GM10847 (cell line): ENCODE results near the gene DSTYK.

Experiments
- POLR2A ChIP-seq: IDR thresholded peaks from 2 replicates; pipeline ENCODE4 v1.6.1; 2011; ENCODE audit not compliant: insufficient read length; ENCODE audit errors: extremely low read depth

The DSTYK gene

DNA sequence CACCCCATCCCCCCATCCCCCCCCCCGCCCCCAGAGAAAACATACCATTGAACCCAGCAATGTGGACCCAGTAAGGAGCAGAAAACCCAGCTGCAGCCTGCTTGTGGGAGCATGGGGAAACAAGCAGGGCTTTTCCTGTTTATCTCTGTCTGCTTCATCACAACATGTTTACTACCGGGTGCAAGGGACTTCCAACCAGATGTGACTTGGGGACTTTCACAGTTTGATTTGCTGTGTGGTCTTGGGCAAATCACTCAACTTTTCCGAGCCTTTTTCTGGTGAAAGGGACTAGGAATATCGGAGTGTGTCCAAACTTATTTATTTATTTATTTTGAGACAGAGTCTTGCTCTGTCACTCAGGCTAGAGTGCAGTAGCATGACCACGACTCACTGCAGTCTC lies 19.5 kb upstream of the DSTYK start:
- no peak for TF ChIP-seq POLR2A

DNA sequence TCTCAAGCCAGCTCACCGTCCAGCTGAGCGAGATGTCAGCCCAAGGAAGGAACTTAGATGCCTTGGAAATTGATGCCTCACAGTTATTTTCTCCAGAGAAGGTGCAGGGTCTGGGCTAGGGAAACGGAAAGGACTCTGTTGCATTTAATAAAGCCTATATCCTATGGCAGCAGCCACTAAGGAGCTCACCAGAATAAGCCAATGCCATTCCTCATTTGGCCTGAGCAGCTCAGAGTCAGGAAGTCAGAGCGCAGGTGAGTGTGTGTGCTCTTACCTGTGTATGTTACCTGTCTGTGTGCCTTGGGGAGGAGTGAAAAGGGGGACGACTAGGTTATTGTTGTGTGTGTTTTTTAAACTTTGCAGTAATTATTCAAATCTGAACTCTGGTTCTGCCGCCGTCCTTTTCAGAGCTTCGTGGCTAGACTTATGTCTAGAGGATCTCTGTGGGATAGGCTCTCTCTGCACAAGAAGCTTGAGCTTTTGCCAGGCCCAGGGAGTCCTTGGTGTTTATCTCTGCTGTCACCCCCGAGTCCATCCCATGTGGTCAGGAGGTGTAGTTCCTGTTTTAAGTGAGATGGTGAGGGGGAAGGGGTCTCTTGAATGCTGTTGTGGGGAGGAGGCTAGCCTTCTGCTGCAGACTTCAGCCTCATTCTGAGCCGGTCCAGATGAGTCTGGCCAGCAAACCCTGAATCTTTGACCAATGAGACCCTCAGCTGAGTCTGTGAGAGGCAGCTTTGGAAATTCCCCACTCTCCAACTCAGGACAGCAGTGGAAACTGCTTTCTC lies 18.6 kb upstream of the DSTYK start:
- no peak for TF ChIP-seq POLR2A

DNA sequence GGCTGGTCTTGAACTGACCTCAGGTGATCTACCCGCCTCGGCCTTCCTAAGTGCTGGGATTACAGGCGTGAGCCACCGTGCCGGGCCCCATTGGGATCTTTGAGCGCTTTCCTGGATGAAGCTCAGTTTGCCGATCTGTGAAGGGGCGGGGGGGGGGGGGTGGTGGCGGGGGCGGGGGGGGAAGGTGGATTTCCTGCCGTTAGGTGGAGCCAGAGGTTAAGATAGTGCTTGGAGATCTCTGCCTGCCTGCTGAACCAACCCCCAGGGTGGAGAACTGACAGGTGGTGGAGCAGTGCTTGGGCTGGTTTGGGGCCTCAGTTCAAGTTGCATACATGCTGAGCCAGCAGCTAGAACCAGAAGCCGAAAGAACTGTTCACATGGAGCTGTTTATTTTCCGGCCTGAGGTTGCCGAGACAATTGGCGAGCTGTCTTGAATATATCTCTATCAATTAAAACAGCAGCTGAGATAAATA lies 17.9 kb upstream of the DSTYK start:
- no peak for TF ChIP-seq POLR2A

DNA sequence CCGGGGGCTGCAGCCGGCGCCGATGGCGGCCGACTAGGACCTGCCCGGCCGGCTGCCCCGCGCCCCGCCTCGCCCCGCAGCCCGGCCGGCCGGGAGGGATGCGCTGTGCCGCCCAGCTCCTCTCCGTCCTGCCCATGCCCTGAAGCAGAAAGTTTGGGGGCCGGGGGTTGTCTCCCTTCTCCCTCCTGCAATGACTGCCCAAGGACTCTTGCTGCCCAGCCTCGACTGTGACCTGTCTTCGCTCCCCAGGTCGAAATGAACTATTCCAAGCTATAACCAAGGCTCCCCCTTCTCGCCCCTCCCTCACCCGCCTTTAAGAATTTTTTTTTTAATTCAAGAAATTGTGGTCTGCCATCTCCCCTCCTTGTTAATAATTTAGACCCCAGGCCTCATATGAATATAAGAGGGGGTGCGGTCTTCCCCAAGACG lies 16.6 kb upstream of the DSTYK start:
- TF ChIP-seq POLR2A: no peak

DNA sequence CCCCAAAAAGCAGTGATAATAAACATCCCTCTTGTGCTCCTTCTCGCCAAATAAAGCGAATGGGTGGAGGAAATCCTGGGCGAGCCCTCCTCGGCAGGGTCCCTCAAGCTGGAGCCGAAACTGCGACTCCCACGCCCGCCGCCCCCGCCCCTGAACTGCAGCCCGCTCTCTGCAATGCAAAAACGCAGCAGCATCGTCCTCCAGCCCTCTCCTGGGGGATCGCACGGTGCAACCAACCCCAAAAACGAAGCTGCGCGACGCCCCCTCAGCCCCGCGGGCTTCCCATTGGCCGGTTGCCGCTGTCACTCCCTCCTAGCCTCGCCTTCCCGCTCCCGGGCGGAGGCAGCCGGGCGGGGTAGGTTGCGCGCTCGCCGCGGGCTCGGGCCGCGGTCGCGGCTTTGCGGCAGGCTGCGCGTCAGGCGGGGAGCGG lies 16.1 kb upstream of the DSTYK start, which contains the start of gene TMCC2:
TSS of gene TMCC2 (plus strand) at position 363 of the 430 bp plus-strand sequence. CDS start 619 bp downstream, outside the sequence.
- no peak for TF ChIP-seq POLR2A

DNA sequence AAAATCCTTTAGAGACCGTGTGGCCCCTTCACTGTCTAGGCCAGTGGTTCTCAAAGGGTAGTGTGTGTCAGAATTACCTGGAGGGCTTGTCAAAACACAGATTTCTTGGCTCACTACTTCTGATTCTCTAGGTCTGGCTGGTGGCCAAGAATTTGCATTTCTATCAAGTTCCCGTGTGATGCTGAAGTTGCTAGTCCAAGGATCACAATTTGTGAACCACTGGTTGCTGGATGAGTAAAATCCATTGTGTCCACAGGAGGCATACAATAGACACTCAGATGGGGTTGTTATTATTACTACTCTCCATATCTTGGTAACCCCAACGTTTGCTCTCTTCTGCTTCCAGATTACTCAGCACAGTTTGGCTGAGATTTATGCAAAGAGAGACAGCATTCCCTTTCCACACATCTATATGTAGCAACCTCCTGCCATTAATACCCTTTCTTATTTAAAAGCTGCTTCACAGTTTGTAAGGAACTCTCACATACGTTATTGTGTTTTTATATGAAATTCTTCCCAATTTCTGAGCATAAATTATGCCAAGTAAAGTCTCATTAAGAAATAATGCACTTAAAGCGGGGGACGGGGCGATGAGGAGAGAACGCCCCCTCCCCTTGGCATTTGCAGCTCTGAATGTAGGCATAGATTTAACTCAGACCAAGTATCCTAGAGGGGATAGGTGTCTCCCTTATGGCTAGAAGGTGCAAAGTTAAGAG lies 15.5 kb upstream of the DSTYK start:
- no peak for TF ChIP-seq POLR2A

DNA sequence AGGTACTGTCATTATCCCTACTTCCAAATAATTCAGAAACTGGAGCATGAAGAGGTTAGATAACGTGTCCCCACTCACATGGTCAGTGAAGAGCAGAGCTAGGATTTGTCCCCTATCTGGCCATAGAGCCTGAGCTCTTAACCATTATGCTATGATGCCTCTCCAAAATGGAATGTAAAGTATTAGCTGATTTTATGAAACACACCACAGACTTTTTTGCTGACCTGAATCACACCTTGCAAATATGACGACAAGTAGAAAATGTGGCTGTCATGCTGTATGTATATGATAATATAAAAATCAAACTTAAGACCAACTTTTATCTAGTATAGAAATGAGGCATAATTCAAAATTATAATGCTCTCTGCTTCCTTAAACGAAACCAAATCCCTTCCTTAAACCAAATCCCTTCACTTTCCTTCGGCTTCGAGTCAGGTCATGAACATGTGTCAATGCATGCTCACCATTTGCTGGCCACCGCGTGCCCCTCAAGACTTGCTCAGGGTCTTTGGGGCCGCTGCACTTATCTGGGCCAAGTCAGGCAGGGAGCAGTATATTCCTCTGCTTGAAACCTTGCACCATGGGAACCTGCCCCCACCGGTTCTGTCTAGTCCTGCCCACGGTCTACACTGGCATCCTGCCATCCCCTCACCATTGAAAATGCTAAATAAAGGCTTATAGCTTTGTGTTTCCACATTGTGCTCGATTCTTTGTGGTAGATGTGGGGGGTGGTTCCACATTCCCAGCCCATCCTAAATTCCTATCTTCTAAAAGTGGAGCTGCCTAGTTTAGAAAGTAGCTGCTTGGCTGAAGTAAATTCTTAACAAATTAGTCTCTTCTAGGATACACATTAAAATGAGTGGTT lies 14.6 kb upstream of the DSTYK start:
- no peak for TF ChIP-seq POLR2A

DNA sequence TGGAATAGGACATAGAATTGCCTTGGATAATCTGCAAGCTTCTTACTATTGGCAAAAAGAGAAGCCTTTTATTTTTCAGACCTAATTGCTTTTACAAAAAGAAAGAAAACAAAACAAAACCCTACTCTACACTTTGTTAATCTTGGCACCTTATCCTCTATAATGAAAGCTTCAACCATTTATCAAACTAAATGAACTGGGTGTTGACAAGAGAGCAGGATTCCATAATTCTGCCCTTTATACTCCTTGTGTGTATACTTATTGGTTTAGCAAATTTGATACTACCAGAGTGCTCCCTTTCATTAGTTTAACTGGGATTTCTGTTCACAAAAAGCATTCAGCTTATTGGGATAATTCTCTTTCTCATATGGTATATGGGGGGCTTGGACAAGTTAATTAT lies 13.2 kb upstream of the DSTYK start:
- TF ChIP-seq POLR2A: no peak

DNA sequence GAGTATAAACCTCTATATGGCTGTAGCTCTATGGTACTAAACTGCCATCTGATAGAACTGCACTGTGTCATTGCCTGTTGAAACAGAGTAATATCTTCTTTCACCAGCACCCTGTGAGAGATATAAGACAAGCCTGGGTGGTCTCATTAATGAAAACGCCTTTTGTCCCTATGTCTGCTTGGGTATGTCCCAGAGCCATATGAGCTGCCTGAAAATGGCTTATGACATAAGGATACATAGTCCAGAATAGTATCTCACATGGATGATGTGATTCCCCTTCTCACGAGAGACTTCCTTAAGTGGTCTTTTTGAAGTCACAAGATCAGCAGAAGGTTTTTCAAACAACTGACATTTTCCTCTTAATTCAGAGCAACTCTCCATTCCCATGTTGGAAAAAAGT lies 8.9 kb upstream of the DSTYK start:
- no peak for TF ChIP-seq POLR2A

DNA sequence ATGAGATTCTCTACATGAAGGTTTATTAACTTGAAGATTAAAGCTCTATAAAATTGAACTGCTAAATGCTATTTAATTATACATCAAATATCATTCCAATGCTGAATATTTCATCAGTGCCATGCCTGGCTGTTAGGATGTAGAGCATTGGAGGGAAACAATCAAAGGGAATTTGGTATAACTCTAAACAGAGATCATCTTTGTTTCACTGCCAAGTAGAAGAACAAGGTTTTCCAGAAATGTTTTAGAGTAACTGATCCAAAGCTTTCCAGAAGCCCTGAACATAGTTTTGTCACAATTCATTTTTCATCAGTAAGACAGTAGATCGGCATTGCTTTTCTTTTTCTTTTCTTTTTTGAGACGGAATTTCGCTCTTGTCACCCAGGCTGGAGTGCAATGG lies 5.9 kb upstream of the DSTYK start:
- TF ChIP-seq POLR2A: no peak

DNA sequence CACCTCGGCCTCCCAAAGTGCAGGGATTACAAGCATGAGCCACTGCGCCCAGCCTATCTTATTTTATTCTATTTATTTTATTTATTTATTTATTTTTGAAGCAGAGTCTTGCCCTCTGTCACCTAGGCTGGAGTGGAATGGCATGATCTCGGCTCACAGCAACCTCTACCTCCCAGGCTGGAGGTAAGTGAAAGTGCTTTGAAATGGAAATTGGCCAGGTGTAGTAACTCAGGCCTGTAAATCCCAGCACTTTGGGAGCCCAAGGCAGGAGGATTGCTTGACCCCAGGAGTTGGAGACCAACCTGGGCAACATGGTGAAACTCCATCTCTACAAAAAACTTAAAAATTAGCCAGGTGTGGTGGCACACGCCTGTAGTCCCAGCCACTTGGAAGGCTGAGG lies 5.1 kb upstream of the DSTYK start:
- no peak for TF ChIP-seq POLR2A

DNA sequence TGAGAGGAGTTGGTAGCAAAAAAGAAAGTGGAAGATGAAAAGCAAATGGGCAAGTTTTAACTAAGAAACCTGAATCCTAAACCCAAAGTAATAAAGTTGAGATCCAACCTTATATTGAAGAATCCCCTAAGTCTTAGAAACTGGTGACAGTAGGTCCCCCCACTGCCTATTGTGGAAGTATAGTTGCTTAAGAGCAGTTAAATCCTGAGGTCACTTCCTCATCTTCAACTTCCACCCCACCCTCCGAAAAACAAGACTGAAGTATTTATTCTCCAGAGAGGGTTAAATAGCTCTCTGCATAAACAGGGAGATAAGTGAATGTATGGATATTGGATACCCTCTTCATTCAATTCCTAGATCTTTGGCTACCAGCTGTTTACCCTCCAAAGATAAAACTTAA lies 3.3 kb upstream of the DSTYK start:
- TF ChIP-seq POLR2A: no peak

DNA sequence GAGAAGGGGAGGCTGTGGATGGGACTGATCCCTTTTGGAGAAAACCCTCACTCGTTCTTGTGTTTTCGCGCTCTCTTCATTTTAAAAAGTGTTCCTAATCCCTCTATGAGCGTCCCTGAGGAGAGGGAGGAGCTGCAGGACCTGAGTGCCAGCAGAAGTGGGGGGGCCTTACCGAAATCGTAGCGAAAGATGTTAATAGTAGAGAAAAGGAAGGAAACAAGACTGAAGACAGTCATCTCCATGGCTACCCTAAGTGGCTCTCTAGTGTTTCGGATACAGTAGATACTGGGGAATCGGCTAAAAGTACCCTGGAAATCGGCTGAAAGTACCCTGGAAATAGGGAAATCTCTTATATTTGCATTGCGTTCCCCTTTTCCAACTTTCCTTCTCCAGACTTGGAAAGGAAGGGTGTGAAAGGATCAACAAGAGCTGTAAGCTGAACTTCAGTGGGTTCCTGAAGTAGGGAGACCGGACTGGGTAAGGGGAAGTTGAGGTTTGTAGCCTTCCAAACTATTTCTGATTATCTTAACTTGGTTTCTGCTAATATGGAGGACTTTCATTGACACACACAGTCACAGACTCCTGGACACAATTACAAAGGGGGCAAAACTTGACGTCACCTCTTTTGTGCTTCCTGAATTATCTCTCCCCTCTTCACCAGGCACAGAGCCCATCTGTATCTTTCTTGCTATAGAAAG lies 486 bp upstream of the DSTYK start:
- TF ChIP-seq POLR2A: no peak

DNA sequence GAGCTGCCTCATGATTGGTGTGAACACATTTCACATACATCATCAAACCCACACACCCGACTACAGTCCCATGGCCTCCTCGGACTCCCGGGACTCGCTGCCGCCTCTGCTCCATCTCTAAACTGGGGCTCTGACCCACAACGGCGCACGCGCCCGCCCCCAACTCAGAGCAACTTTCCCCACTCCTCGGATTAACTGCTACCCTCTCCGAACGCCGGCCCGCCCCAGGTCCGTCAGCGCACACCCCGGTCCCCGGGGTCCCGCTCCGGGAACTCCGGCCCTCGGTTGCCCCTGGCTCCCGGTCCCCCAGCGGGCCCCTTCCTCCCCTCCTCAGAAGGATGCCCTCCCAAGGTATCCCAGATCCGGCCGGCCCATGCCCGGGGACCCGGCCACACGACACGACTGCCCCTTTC lies 740 bp downstream of the DSTYK start:
- TF ChIP-seq POLR2A: no peak

DNA sequence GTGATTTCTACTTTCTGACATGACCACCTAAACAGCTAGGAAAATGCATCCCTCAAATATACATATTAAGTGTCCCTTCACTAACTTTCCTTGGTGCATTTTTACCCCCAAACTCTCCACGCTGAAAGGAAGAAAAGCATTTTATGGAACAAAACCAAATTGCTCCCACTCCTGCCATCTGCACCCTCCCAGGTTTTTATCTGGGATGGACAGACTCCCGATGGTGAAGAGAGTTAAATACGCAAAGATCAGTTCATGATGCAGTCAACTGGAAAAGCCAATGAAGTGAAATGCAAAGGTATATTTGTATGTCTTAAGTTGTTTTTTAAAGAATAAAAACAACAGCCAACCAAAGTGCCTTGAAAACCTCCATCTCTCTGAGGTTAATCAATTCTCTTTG lies 2.7 kb downstream of the DSTYK start:
- TF ChIP-seq POLR2A: no peak
